GM19468 (cell line): ENCODE results near the gene LITAF.
"Not testable (repeated sequence)": the region's sequence is repeated elsewhere in the genome, so short reads cannot be mapped to it uniquely, and the experiment has no call there.

Experiments used
- ATAC-seq: cut with Tn5 transposase; IDR thresholded peaks from one replicate; pipeline ENCODE4 v1.9.1; 2021; ENCODE audit warnings: mild to moderate bottlenecking, moderate library complexity, moderate number of reproducible peaks; ENCODE audit not compliant: unreplicated experiment; ENCODE audit errors: extremely low read depth

Gene LITAF

DNA sequence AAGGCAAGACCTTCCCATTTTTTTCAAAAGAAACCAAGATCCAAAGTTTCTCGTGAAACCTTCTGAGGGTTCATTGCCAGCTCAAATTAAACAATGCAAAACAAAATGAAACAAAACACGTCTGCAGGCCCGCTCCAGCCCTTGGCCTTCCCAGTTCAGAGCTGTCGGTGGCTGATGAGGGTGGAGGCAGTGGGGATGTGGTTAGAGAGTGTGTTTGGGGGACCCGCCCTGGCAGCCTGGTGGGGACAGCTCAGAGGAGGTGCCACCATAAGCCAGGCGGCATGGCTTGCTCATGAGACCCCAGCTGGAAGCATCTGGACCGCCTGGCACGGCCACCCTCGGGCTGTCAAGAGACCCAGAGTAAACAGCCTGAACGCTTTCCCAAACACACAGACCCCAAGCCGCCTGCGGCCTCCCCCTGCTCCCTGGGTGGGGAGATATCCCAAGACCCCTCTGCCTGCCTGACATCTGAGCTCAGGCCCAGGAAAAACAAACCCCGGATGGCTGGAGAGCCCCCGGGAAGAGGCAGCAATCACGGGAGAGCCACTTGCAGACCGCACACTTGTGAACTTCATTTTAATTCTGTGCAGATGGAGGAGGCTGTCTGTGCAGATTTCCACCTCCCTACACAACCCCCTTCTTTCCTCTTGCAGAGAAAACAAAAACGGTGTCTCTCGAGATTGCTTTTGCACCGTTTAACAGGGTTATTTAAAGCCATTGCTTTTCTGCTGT lies 35.4 kb upstream of the LITAF start:
- ATAC-seq, result no peak

DNA sequence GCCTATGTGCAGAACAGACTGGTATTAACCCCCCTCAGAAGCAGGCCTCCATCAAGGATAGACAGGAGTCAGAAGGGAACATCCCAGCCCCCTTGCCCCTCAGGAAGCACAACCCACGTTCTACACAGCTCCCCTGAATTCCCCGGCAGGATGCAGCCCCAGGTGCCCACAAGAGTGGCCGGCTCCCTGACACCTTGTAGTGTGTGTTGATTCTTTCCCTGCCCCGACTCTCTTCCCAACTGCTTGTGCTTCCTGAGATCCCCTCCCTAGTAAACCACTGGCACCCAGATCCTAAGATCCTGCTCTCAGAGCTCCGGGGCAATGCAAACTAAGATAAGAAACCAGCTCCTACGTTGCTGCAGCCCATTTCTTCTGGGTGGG lies 34.8 kb upstream of the LITAF start:
- no peak for ATAC-seq

DNA sequence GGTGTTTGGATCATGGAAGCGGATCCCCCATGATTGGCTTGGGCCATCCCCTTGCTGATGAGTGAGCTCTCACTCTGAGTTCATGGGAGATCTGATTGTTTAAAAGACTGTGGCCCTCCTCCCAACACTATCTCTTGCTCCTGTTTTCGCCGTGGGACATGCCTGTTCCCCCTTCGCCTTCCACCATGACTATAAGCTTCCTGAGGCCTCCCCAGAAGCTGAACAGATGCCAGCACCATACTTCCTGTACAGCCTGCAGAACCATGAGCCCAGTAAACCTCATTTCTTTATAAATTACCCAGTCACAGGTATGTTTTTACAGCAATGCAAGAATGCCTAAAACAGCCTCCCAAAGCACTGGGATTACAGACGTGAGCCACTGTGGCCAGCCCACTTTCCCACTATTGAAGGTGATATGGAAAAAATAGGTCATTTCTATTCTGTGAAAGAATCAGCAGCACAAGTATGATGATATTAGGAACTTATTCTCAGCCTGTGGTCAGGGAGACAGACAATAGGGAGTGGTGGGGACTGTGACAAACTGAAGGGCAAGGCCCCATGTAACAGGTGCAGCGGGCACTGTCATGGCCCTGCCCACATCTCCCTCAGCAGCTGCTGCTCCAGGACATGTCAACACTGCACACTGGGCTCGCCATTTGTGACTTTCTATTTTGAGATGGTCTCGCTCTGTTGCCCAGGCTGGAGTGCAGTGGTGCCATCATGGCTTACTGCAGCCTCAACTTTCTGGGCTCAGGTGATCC lies 33.7 kb upstream of the LITAF start:
- ATAC-seq, result no peak

DNA sequence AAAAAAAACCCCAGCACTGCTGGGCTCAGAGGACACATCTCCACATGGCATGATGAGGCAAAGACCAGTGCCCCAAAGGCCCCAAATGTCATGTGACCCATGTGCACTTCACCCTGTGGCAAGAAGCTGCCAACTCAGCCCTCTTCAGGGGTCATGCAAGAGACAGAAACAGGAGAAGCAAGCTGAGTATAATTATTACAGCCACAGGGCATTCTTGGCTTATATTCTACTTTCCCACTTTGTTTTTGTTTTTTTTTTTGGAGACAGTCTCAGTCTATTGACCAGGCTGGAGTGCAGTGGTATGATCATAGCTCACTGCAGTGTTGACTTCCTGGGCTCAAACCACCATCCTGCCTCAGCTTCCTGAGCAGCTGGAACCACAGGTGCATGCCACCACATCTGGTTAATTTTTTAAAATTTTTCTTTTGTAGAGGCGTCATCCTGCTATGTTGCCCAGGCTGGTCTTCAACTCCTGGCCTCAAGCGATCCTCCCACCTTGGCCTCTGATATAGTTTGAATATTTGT lies 32.7 kb upstream of the LITAF start:
- ATAC-seq, result no peak

DNA sequence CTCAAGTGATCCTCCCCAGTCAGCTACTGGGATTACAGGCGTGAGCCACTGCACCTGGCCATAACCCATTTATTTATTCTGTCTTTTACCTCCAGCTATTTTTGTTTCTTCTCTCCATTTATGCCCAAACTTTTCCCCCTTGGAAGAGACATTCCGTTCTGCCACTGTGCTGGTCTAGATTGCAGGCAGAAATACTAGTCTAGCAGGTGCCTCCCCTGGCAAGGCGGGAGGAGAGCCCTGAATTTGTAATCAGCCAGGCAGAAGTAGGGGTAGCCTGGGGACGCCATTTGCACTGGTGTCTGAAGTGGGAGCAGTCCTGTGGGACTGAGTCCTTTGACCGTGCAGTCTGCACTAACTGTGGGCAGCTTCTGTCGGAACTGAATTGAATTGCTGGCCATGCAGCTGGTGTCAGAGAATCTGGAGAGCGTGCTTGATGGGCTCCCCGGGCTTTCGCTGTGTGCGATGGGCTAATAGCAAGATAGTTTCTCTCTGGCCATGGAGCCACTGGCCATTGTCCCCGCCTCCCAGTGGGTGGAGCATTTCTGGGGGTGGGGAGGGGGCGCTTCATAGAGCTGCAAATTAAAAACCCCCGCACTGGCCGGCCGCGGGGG lies 31.5 kb upstream of the LITAF start:
- ATAC-seq, result no peak

DNA sequence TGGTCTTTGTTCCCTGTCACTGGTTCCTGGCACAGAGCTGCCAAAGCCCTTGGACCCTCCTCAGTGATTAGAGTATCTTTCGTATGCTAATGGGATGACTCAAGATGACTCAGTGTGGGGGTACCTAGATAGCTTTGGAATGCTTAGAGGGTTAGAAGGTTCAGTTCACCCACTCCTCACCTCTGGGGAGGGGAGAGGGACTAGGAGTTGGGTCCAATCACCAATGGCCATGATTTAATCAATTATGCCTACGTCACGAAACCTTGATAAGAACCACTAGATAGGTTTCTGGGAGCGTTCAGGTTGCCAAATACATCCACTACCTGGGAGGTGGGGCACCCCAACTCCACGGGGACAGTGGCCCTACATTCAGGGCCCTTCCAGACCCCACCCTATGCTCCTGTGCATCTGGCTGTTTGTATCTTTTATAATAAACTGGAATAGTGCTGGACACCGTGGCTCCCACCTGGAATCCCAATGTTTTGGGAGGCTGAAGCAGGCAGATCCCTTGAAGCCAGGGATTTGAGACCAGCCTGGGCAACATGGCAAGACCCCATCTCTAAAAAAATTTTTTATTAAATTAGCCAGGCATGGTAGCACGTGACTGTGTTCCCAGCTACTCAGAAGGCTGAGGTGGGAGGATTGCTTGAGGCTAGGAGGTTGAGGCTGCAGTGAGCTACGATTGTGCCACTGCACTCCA lies 29.2 kb upstream of the LITAF start:
- no peak for ATAC-seq

DNA sequence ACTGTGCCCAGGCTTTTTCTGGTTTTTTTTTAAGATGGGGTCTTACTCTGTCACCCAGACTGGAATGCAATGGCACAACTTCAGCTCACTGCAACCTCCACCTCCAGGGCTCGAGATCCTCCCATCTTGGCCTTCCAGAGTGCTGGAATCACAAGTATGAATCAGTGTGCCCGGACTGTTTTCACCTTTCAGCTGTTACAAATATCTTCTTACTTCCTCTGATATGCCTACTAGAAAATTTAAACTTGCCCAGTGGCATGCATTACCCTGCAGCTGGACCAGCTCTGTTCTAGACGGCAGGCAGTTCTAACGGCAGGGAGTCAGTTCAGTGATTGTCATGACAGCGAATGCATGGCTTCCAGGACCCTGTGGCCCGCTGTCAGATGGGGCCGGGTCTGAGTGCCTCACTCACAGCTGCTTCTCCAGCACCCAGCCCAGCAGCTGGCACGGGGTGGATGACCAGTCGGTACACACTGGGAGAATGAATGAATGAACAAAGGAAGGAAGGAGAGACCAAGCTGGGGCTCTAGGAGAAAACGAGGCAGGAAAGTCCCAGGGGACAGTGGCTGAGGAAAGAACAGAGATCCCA lies 28.0 kb upstream of the LITAF start:
- no peak for ATAC-seq

DNA sequence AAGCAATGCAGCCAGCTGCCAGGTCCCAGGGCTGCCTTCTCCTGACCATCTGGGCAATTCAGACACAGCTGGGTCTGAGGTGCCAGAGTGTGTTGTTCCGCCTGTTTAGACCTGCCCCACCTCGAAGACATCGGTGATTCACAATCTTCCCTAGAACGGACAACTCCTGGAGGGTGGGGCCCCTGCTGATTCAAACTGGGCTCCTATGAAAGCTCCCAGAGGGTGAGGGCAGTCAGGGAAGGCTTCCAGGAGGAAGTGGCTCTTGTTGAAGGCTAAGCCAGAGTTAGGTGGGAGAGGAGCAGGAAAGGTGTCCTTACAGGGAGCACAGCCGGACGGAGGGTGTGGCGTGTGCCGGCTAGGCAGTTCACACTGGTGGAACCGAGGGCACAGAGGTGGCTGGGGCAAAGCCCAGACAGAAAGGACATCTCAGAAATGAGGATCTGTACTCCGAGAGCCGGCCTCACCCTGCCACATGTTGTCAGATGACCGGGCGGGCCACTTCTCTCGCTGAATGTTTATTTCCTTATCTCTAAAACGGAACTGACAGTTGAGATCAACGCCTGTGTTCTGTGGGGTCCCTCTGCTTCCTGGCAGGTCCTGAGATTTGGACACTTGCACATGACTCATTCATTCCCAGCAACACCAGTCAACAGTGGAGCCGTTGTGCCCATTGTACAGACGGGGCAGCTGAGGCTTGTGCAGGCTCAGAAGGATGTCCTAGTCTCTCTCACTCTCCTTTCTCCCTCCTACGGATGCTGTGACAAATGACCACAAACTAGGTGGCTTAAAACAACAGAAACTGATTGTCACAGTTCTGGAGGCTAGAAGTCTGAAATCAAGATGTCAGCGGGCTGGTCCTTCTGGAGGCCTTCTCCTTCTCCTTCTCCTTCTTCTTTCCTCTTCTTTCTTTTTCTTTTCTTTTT lies 26.9 kb upstream of the LITAF start:
- no peak for ATAC-seq

DNA sequence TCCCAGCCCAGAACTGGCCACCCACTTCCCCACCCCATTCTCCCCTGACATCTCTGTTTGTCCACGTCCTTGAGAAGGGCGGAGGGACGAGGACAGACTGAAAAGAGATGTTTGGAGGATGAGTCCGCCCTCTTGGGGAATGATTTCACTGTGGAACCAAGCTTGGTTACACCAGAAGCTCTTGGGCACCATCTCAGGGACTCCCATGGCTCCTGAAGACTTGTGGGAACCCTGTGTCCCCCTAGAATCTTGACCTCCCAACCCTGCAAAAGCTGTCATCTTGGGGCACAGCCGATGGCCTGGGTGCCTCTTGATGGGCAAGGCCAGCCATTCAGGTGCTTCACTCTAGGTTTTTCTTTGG lies 25.9 kb upstream of the LITAF start:
- ATAC-seq, result no peak

DNA sequence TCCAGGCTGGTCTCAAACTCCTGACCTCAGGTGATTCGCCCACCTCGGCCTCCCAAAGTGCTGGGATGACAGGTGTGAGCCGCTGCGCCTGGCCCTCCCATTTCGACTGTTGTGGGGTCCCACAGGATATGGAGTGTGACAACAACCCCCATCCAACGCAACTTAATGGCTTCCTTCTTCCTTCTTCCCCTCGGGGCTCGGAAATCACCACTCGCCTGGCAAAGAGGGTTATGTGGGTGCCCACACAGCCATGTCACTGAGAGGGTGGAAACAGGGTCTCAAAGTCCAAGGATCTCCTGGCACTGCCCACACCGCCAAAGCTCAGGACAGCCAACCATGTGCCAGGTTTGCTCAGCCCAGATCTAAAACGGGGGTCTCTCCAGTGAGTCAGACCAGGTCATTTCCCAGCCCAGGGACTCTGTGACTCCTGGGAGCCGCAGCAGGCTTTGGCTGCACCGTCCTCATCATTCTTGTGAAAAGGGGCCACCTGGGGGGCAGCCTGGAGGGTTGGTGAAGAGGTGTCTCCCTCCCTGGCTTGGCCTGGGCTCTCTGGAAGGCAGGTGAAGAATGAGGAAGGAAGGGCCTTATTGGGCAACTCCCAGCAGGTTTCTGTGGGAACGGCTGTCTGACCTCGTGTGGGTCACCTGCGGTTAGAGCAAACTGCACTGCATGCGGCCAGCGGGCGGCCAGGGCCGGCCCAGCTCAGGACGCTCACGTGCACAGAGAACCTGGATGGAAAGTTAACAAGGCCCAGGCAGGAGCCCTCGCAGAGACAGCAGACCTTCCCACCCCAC lies 25.3 kb upstream of the LITAF start:
- ATAC-seq, result no peak

DNA sequence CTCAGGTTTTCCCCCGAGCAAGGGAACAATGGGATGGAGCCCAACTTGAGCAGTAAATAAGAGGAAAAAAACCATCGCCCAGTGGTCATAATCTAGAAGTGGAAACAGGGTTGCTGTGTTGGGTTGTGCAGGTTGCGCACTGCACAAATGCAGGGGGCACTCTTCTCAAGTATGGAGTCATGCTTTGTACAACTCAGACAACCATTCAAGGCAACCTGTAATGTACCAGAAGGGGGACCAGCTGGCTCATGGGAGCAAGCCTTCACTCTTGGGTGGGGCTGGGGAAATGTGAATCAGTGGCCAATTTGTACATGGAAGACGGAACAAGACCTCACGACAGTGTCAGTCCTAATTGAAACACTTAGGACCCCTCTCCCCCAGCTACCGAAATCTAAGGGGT lies 23.9 kb upstream of the LITAF start:
- ATAC-seq, result no peak

DNA sequence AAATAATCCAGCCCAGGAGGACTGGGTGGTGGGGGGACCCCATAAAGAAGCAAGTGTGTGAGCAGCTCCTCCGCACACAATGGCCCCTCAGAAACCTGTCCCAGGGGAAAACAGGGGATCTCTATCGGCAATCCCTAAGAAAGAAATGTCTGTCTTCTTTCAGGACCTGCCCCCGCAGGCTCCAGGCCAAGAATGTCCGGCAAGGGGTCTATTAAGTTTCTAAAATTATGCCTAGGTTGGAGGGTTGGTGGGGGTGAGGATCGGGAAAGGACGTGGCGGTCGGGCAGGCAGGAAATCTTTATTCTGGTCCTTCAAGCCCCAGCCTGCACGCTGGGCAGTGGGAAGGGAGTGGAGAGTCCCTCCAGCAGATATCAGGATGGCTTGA lies 23.4 kb upstream of the LITAF start:
- no peak for ATAC-seq

DNA sequence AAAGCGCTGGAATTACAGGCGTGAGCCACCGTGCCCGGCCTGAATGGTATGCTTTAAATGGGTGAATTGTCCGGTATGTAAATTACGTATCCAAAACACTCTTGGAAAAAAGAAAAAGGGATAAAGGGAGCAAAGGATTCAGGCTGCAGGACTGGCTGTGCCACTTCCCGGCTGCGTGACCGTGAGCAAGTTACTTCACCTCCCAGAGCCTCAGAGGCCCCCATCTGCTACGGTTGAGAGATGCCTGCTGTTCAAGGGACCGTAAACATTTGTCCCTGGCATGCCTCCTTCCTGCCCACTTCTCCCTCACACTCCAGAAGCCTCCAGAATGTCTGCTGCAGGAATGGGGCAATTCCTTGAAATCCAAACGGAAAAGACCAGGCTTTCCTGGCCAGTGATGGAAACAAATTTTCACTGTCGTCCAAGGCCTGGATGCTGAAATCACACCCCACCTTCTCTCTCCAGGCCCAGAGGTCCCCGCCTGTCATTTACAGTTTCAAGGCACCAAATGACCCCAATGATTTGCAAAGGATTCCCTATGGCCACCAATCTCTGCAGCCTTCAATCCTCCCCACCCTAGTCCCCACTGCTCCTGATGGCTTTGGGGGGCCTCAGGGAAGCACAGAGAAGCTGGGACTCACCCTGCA lies 22.9 kb upstream of the LITAF start:
- ATAC-seq, result no peak

DNA sequence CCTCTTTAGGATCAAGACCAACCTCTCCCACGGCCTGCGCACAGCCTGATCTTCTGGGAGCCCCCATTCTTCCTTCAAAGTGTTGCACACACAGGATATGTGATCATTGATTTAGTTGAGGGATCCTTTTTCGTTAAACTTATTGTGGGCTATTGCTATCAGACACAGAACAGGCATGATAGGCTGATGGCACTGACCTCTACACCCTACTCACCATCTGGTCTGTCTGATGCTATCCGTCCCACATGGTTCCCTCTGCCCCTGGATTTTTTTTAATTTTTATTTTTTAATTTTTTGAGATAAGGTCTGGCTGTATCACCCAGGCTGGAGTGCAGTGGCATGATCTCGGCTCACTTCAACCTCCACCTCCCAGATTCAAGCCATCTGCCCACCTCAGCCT lies 19.2 kb upstream of the LITAF start:
- ATAC-seq, result no peak

DNA sequence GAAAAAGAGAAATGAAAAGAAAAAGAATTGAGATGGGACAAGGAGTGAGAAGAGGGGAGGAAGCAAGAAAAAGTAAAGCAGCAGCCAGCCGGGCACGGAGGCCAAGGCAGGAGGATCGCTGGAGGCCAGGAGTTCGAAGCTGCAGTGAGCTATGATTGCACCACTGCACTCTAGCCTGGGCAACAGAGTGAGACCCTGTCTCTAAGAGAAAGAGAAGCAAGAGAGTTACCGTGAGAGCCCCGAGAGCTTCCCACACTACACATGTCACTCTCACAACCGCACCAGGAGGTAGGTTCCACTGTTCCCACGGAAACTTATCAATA lies 18.8 kb upstream of the LITAF start:
- no peak for ATAC-seq

DNA sequence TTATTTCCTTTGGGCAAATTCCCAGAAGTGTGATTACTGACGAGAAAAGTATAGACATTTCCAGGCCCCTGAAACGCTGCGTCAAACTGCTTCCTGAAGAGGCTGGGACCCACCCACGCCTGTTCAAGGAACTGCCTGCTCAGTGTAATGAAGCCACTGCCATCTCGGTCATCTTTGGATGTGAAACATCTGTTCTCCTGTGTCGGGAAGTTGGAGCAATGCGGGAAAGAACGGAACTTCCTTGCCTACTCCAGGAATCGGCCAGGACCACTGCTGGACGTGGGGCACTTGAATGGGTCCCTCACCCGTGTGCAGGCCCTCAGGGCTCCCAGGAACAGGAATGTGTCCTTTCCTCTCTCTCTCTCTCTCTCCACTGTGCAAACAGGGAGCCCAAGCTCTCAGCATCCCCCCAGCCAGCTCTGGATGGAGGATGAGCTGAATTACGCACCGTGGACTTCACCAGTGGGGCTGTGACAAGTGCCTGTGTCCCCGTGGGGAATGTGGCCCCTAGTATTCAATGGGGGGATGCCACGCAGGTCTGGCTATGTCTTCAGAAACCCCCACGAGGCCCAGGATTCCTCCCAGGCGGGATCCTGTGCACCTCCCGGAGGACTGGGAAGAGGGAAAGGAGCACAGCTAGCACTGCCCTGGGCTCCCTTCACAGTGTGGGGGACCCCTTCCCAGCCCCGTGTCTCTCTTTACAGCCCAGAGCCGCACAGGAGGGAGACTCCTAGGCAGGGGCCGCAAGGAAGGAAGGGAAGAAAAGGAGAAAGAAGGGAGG lies 18.3 kb upstream of the LITAF start:
- no peak for ATAC-seq

DNA sequence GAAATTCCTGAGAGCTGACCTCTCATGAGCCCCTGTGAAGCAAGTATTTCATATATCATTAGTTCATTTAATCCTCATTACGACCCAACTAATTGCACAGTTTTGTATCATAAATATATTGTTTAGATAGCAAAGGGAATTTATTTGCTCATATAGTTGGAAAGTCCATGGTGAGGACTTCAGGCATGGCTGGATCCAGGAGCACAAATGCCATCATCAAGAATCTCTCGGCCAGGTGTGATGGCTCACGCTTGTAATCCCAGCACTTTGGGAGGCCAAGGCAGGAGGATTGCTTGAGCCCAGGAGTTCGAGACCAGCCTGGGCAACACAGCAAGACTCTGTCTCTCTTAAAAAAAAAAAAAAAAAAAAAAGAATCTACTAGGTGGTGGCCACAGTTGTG lies 17.6 kb upstream of the LITAF start:
- ATAC-seq, result not testable (repeated sequence)

DNA sequence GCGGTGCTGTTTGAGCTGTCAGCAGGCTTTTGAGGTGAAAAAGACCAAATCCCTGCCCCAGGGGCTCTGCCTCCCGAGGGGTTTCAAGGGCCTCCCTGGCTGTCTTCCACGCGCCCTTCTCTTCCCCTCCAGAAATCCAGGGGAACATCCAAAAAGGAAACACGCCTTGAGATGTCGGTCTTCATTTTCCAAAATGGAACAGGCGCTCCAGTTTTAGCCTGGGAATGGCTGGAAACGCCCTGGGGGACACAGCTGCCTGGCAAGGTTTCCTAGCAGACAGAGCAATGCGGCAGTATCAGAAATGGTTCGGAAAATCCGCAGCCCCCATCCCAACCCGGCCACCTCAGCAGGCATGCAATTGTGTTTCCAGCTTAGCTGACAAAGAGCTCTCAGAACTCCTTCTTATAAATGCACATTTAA lies 16.6 kb upstream of the LITAF start:
- no peak for ATAC-seq
